ENCODE measurements around the gene GTF3C1. TPM values are rescaled to one million over a fixed set of nuclear protein-coding genes. Genes with fewer than 3 reads are reported as not detected.

The GTF3C1 gene
- total RNA-seq, 1 donor from 2014 or later: 98.7 TPM

DNA sequence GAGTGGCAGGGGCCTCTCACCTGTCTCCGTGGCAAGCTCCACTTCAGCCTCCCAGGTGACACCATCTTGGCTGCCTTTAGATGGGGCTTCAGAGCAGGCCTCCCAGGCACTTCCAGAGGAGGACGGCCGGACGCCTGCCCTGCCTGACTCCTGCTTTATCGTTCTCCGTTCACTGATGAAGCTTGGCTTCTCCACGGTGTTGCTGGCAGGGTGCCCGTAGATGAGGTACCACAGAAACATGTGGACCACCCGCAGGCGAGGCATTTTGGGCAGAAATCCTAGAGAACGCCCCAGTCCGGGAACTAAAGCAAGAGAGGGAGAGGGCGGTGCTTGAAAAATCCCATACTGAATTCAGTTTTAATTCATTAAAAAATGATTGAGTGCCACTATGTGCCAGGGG lies 54.5 kb downstream of the GTF3C1 start:
- Mint-ChIP-seq H3K36me3 (ENCODE audit: low read depth, unreplicated experiment) (peaks cover 48% of the 10 kb centered on the region), H3K9me3 (ENCODE audit: unreplicated experiment) (no peaks in the 10 kb centered on the region), H3K4me3 (ENCODE audit: unreplicated experiment) (no peak overlapping the region), H3K4me1 (ENCODE audit: unreplicated experiment) (peaks cover 9% of the 10 kb centered on the region), H3K27me3 (ENCODE audit: unreplicated experiment) (peaks cover 4% of the 10 kb centered on the region), H3K27ac (ENCODE audit: unreplicated experiment) (no peak overlapping the region)
- DNase-seq (ENCODE audit: low spot score): no peak
- TF ChIP-seq, protein P1, sequence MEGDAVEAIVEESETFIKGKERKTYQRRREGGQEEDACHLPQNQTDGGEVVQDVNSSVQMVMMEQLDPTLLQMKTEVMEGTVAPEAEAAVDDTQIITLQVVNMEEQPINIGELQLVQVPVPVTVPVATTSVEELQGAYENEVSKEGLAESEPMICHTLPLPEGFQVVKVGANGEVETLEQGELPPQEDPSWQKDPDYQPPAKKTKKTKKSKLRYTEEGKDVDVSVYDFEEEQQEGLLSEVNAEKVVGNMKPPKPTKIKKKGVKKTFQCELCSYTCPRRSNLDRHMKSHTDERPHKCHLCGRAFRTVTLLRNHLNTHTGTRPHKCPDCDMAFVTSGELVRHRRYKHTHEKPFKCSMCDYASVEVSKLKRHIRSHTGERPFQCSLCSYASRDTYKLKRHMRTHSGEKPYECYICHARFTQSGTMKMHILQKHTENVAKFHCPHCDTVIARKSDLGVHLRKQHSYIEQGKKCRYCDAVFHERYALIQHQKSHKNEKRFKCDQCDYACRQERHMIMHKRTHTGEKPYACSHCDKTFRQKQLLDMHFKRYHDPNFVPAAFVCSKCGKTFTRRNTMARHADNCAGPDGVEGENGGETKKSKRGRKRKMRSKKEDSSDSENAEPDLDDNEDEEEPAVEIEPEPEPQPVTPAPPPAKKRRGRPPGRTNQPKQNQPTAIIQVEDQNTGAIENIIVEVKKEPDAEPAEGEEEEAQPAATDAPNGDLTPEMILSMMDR (IDR thresholded peaks at IDR 0.05; ENCODE audit: unreplicated experiment): no peak

DNA sequence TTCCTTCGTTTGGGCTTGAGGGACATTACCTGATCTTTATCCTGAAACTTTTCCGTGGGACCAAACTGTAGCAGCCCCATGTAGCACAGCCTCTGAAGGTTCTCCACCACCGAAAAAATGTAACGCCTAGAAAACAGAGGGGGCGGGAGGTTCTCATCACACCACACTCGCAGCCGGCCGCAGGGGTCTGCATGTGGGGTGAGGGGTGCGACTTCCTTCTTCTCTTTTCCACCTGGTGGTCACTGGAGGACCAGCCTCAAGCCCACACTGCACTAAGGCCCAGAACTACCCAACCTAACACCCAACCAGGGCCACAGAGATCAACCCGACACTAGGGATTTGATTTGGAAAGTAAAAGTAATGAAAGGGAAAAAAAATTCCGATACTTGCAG lies 57.1 kb downstream of the GTF3C1 start:
- peaks cover 1% of the 10 kb centered on the region for H3K27me3 Mint-ChIP-seq (ENCODE audit: unreplicated experiment)
- TF ChIP-seq, protein P1 (IDR thresholded peaks at IDR 0.05; ENCODE audit: unreplicated experiment): no peak
- no peak overlapping the region for H3K4me3 Mint-ChIP-seq (ENCODE audit: unreplicated experiment)
- peak overlapping the region; percentile 65 for H3K27ac Mint-ChIP-seq (ENCODE audit: unreplicated experiment)
- peaks cover 9% of the 10 kb centered on the region for H3K4me1 Mint-ChIP-seq (ENCODE audit: unreplicated experiment)
- DNase-seq (ENCODE audit: low spot score): no peak
- H3K9me3 Mint-ChIP-seq (ENCODE audit: unreplicated experiment): no peaks in the 10 kb centered on the region
- H3K36me3 Mint-ChIP-seq (ENCODE audit: low read depth, unreplicated experiment): peaks cover 52% of the 10 kb centered on the region

DNA sequence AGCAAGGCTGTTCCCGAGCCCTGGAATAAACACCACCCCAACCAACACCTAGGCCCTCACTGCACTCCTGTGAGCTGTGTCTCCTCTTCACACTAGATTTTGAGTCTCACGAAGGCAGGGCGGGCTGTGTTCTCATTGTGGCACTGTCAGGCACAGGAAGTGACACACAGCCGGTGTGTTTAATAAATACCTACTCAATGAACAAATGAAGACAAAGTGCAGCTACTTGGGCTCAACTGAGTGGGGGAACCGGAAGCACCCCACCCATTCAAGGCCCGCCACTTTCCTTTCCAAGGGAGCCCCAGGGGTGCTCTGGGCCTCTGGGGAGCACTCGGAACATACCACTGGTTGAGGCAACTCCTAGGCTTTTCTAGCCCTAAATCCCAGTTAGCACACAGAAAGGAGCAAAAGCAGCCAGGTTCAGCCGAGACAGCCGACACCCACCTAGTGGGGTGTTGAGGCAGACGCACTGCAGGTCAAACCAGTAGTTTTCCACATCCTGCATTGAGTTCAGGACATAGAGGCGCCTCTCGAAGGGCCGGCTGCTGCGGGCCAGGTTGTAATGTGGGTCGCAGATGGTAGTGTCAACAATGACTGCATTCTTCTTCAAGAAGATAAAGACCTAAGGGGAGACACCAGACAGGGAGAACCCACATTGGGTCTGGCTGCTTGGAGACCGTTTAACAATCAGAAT lies 57.7 kb downstream of the GTF3C1 start:
- TF ChIP-seq, protein P1 (IDR thresholded peaks at IDR 0.05; ENCODE audit: unreplicated experiment): no peak
- DNase-seq (ENCODE audit: low spot score): no peak
- peaks cover 51% of the 10 kb centered on the region for H3K36me3 Mint-ChIP-seq (ENCODE audit: low read depth, unreplicated experiment)

GRCh38 chr16:27489906-27490305 lies 59.8 kb downstream of the GTF3C1 start:
- H3K27ac Mint-ChIP-seq (ENCODE audit: unreplicated experiment): no peak overlapping the region
- TF ChIP-seq, protein P1 (IDR thresholded peaks at IDR 0.05; ENCODE audit: unreplicated experiment): no peak
- peaks cover 6% of the 10 kb centered on the region for H3K4me1 Mint-ChIP-seq (ENCODE audit: unreplicated experiment)
- H3K27me3 Mint-ChIP-seq (ENCODE audit: unreplicated experiment): peaks cover 1% of the 10 kb centered on the region
- no peaks in the 10 kb centered on the region for H3K9me3 Mint-ChIP-seq (ENCODE audit: unreplicated experiment)
- H3K36me3 Mint-ChIP-seq (ENCODE audit: low read depth, unreplicated experiment): peaks cover 62% of the 10 kb centered on the region
- H3K4me3 Mint-ChIP-seq (ENCODE audit: unreplicated experiment): no peak overlapping the region
- DNase-seq (ENCODE audit: low spot score): no peak

More for the DNA sequence above, 57.7 kb downstream of the GTF3C1 start:
- peaks cover 9% of the 10 kb centered on the region for H3K4me1 Mint-ChIP-seq (ENCODE audit: unreplicated experiment)
- no peak overlapping the region for H3K4me3 Mint-ChIP-seq (ENCODE audit: unreplicated experiment)
- H3K27ac Mint-ChIP-seq (ENCODE audit: unreplicated experiment): no peak overlapping the region
- peaks cover 1% of the 10 kb centered on the region for H3K27me3 Mint-ChIP-seq (ENCODE audit: unreplicated experiment)
- H3K9me3 Mint-ChIP-seq (ENCODE audit: unreplicated experiment): no peaks in the 10 kb centered on the region

DNA sequence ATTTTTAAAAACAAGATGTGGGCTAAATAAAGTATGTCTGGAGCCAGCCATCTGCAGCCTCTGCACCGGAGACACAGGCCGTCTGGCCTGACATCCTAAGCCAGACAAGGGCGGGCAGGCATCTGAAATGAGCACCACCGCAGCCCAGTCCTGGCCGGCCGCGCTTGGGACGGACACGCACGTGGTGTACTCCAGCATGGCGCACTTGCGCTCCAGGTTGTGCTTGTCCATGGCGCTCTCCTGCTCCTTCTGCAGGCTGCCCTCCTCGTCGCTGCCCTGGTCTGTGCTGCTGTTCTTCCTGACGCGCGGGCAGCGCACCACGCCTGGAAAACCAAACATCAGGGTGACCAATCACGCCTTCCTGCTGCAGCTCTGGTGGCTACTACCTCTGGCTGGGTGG lies 60.3 kb downstream of the GTF3C1 start:
- TF ChIP-seq, protein P1 (IDR thresholded peaks at IDR 0.05; ENCODE audit: unreplicated experiment): no peak
- H3K4me1 Mint-ChIP-seq (ENCODE audit: unreplicated experiment): peaks cover 2% of the 10 kb centered on the region
- H3K27ac Mint-ChIP-seq (ENCODE audit: unreplicated experiment): no peak overlapping the region
- DNase-seq (ENCODE audit: low spot score): no peak
- peaks cover 1% of the 10 kb centered on the region for H3K27me3 Mint-ChIP-seq (ENCODE audit: unreplicated experiment)
- peaks cover 62% of the 10 kb centered on the region for H3K36me3 Mint-ChIP-seq (ENCODE audit: low read depth, unreplicated experiment)
- H3K4me3 Mint-ChIP-seq (ENCODE audit: unreplicated experiment): no peak overlapping the region
- no peaks in the 10 kb centered on the region for H3K9me3 Mint-ChIP-seq (ENCODE audit: unreplicated experiment)

Data from endothelial cell (in vitro differentiated cells).